Endothelial cell of umbilical vein (primary cell): ENCODE measurements around the gene ZNG1A.
"Not testable (repeated sequence)": the region's sequence is repeated elsewhere in the genome, so short reads cannot be mapped to it uniquely, and the experiment has no call there.

Experiments used
- EZH2 ChIP-seq: IDR thresholded peaks from 2 replicates; pipeline ENCODE4 v1.6.1; 2012; ENCODE audit warnings: borderline replicate concordance, low read depth, mild to moderate bottlenecking, moderate library complexity, low read length, inconsistent platforms; ENCODE audit not compliant: severe bottlenecking
- JUN ChIP-seq: IDR thresholded peaks from 2 replicates; pipeline ENCODE4 v1.6.1; 2011; ENCODE audit warnings: borderline replicate concordance, low read depth; ENCODE audit not compliant: insufficient read length, insufficient read depth
- POLR2A ChIP-seq: IDR thresholded peaks from 2 replicates; pipeline ENCODE4 v1.6.1; 2012; ENCODE audit warnings: low read depth, mild to moderate bottlenecking, control low read depth, low read length
- POLR2AphosphoS5 ChIP-seq: IDR thresholded peaks from 2 replicates; pipeline ENCODE4 v1.6.1; 2012; ENCODE audit warnings: low read depth, mild to moderate bottlenecking, control low read depth, low read length, moderate library complexity; ENCODE audit not compliant: insufficient read depth
- TF ChIP-seq, protein P1 (sequence below), 2 donors: IDR thresholded peaks; 1 replicate in 1 of 2; 2 replicates in 1 of 2; pipeline ENCODE4 v1.5.1; 2011; ENCODE audit warnings: low read length in 2 of 2, mild to moderate bottlenecking in 2 of 2, moderate library complexity in 2 of 2, control low read depth in 1 of 2, inconsistent platforms in 1 of 2, low read depth in 1 of 2; ENCODE audit not compliant: insufficient read depth in 1 of 2; ENCODE audit errors: extremely low read depth in 1 of 2
- TF ChIP-seq, protein P2 (sequence below): IDR thresholded peaks from 2 replicates; pipeline ENCODE4 v1.6.1; 2011; ENCODE audit not compliant: insufficient read depth, insufficient read length

DNA sequence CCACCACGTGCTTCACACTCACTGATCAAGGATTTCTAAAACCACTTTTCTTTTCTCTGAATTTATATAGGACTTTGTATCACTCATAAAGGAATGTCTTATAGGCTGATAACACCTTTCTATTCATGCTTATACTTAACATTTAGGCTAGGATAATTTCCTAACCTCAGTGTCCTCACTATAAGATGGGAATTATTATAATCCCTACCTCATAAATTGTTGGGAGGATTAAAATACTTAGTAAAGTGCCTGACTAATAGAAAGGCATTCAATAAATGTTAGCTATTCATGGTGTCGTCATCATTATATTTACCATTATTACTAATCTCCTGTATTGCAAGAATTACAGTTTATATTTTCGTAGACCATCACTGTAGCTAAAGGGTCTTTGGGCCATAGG, 102.5 kb downstream of the ZNG1A start:
- TF ChIP-seq, protein P1, sequence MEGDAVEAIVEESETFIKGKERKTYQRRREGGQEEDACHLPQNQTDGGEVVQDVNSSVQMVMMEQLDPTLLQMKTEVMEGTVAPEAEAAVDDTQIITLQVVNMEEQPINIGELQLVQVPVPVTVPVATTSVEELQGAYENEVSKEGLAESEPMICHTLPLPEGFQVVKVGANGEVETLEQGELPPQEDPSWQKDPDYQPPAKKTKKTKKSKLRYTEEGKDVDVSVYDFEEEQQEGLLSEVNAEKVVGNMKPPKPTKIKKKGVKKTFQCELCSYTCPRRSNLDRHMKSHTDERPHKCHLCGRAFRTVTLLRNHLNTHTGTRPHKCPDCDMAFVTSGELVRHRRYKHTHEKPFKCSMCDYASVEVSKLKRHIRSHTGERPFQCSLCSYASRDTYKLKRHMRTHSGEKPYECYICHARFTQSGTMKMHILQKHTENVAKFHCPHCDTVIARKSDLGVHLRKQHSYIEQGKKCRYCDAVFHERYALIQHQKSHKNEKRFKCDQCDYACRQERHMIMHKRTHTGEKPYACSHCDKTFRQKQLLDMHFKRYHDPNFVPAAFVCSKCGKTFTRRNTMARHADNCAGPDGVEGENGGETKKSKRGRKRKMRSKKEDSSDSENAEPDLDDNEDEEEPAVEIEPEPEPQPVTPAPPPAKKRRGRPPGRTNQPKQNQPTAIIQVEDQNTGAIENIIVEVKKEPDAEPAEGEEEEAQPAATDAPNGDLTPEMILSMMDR (IDR thresholded peaks at IDR 0.05; ENCODE audit: extremely low read depth in 1 of 2, insufficient read depth in 1 of 2, low read depth in 1 of 2, low read length in 2 of 2), result not testable (repeated sequence)
- not testable (repeated sequence) for TF ChIP-seq EZH2, POLR2AphosphoS5, JUN, POLR2A
- TF ChIP-seq, protein P2, sequence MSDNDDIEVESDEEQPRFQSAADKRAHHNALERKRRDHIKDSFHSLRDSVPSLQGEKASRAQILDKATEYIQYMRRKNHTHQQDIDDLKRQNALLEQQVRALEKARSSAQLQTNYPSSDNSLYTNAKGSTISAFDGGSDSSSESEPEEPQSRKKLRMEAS, result not testable (repeated sequence)
